GM21367 (cell line): ENCODE data around the gene MBD5.
"Not testable (repeated sequence)": the region's sequence is repeated elsewhere in the genome, so short reads cannot be mapped to it uniquely, and the experiment has no call there.

Source experiments
- ATAC-seq: cut with Tn5 transposase; IDR thresholded peaks from one replicate; pipeline ENCODE4 v1.9.1; 2021; ENCODE audit not compliant: unreplicated experiment

MBD5 gene

DNA sequence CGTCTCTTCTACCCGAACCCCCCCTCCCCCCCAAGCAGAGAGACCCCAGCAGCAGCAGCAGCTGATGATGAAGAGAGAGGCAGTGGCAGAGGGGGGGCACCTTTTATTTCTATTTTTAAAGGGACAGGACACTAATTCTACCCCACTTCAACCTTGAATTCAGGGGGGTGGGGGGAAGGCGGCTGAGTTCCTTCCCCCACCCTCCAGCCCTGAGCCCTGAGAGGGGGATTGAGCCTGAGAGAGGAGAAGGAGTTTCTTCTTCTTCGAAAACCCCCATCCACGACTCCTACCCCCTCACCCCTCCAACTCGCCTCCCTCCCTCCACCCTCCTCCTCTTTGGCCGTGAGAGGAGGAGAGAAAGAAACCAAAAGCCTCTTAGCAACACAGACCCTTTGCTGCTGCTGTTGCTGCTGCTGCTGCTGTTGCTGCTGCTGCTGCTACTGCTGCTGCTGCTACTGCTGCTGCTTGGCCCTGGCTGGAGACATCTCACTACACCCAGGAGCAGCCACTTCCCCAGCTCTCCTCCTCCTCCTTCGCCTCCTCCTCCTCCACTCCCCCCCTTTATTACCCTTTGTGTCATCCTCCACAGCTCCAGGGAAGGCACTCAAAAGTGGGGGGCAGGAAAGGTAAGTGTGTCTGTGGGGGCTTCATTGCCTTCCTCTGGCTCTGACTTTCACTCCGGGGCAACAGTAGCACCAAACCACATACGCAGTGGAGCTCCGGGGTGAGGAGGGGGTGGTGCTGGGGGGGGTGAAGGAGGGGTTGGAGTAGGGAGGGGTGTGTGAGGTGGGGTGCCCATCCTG is at the start of gene MBD5:
MBD5 (plus strand) TSS at position 33 of the 803 bp plus-strand sequence.
- peak; percentile 23 for ATAC-seq

DNA sequence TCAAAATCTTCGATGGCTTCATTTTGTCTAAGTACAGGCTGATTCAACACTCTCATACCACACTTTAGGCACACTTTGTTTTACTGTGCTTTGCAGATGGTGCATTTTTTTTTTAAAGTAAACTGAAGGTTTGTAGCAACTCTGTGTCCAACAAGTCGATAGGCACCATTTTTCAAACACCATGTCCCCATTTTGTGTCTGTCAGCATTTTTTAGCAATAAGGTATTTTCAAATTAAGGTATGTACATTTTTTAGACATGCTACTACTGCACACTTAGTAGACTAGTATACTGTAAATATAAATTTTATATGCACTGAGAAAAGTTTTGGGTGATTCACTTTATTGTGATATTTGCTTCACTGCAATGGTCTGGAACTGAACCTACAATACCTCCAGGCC is 44.8 kb upstream of the MBD5 start:
- no peak for ATAC-seq

DNA sequence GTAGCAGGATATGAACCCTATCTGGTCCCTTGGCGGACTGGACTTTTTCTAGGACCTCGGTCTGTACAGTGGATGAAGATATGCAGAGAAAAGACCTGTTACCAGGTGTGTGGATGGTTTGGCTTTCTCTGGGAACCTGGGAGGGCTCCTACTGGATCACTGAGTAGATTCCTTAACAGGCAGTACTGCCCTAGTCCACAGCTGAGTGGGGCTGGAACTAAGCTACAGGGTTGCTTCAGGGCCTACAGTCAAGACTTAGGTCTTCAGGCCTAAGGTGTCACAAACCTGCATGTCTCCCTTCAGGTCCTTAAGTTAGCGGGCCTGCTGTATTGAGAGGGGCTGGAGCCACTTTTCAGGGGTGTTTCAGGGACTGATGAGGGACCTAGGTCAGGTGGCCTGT is 43.2 kb upstream of the MBD5 start:
- no peak for ATAC-seq

DNA sequence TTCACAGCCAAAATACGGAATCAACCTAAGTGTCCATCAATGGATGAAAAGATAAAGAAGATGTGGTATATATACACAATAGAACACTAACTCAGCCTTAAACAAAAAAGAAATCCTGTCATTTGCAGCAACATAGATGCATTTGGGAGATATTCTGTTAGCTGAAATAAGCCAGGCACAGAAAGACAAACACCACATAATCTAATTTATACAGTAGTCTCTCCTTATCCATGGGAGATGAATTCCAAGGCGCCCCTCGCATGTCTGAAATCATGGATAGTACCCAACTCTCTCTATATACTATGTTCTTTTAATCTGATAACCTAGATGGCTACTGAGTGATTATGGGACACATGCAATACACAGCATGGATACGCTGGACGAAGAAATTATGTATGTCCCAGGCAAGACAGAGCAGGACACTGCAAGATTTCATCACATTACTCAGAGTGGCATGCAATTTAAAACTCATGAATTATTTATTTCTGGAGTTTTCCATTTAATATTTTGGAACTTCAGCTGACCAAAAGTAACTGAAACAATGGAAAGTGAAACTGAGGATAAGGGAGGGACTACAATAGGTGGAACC is 39.9 kb upstream of the MBD5 start:
- ATAC-seq, result no peak

DNA sequence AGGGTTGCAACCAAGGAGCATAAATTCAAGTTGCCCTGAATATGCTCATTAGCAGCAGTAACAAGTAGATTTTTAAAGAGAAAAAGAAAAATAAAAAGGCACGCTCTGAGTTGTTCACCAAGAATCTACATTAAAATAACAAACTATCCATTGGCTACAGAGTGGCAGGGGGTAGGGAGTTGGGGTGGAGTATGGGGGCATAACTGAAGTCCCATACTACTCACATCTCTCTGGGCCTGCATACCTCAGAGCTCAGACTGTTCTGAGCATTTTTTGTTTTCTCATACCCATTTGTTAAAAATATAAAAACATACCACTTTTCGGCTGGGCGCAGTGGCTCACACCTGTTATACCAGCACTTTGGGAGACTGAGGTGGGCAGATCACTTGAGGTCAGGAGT is 31.8 kb upstream of the MBD5 start:
- no peak for ATAC-seq

DNA sequence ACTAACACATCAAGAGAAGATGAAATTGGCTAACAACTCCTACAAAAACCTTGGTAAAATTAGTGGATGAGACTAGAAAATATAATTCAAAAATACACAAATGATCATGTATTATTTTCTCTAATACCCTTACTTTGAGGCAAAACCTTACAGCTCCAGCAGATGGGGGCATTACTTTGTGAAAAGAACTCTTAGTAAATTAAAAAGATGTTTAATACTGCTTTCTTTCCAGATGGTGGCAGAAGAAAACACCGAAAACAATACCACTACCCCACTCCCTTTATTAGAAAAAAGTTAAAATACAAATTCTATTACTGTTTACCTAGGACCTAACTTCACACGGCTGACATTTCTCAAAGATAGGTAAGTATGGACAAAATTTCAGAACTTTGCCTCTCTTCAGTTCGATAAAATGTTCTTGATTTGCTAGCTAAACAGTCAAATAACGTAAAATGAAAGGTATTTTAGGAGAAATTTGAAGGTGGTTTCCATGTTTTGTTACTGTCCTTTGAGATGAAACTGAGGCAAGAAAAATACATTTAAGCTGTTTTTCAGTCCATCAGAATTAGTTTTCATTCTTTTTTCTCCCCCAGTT is 31.0 kb upstream of the MBD5 start:
- ATAC-seq, result peak; percentile 77

DNA sequence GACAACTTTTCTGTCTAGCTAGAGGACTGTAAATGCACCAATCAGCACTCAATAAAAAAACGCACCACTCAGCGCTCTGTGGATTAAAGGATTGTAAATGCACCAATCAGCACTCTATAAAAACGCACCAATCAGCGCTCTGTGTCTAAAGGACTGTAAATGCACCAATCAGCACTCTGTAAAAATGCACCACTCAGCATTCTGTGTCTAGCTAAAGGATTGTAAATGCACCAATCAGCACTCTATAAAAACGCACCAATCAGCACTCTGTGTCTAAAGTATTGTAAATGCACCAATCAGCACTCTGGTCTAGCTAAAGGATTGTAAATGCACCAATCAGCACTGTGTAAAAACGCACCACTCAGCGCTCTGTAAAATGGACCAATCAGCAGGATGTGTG is 25.9 kb upstream of the MBD5 start:
- not testable (repeated sequence) for ATAC-seq

DNA sequence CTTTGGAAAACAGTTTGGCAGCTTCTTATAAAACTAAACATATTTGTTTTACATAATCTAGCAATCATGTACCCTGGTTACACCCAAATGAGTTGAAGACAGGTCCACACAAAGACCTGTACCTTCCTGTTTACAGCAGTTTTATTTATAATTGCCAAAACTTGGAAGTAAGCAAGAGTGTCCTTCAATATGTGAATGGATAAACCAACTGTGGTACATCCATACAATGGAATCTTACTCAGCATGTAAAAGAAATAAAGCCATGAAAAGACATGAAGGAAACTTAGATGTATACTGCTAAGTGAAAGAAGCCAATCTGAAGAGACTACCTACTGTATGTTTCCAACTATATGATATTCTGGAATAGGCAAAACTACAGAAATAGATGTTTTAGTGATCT is 24.1 kb upstream of the MBD5 start:
- no peak for ATAC-seq

DNA sequence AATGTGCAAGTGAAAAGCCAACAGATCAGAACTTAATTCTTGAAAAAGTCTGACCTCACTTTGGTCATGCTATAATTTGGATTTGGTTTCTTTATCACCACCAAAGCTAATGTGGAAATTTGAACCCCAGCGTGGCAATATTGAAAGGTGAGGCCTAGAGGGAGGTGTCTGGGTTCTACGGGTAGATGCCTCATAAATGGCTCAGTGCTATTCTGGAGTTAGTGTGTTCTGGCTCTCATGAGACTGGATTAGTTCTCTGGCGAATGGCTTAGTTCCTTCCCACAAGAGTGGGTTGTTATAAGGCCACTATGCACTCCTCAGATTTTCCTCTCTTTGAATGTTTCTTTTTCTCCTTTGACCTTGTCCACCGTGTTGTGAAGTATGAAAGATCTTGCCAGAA is 22.7 kb upstream of the MBD5 start:
- ATAC-seq, result no peak

DNA sequence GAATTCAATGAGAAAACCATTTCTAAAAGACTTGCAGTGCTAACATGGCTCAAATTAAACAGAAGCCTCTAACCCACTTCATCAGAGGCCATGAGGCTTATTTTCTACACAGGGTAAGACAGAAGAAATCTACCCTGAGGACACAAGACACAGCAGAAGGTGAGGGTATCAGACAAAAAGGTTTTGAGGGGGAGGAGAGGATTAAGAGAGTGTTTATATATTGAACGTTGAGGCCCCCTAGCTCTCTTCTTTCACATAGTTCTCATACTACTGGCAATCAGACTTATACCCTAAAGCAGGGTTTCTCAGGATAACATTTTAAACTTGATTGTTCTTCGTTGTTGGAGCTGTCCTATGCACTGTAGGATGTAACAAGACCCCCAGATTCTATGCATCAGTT is 21.8 kb upstream of the MBD5 start:
- no peak for ATAC-seq

DNA sequence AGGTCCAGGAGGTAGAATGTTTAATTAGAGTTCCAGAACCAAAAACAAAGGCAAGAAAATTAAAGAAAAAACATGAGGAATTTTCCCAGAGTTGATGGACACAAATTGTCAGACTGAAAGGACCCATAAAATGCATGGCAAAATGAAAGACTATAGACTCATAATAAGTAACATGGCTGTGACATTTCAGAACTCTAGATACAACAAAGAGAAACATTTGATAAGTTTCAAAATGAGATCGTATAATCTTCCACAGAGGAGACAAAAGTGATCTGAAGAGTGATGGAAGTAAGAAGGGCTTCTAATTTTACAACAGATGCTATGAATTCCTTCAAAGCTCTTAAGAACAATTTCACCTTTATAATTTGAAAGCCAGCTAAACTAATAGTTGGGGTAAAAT is 20.8 kb upstream of the MBD5 start:
- ATAC-seq, result no peak

DNA sequence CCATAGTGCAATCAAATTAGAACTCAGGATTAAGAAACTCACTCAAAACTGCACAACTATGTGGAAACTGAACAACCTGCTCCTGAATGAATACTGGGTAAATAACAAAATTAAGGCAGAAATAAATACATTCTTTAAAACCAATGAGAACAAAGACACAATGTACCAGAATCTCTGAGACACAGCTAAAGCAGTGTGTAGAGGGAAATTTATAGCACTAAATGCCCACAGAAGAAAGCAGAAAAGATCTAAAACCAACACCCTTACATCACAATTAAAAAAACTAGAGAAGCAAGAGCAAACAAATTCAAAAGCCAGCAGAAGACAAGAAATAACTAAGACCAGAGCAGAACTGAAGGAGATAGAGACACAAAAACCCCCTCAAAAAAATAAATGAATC is 18.5 kb upstream of the MBD5 start:
- ATAC-seq, result not testable (repeated sequence)

DNA sequence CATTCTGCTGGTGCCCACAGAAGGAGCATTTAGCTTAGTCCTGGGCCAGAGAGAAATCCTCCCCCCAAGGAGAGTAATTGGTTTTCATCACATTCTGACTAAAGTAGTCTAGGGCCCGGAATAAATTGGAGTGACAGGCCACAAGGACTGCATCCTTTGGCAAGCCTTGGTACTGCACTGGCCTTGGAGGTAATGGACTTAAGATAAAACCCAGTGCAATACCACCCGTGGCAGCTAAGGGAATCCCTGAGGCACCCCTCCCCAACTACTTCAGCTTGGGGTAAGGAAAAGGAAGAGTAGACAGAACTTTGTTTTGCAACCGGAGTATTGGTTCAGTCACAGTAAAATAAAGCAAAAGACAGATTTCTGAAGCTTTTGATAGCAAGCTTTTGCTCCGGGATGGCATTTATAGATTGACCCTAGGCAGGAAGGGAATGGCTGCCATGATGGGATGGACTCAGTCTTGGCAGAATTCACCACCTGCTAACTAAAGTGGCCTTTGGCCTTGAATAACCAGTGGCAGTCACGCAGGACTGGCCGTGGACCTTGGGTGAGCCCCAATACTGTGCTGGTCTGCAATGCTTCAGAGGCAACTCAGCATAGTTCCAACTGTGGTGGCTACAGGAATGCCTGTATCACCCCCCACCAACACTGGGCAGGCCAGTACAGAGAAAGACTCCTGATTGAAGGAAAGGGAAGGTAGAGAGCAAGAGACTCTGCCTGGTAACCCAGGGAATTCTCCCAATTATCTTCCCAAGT is 14.5 kb upstream of the MBD5 start:
- no peak for ATAC-seq

DNA sequence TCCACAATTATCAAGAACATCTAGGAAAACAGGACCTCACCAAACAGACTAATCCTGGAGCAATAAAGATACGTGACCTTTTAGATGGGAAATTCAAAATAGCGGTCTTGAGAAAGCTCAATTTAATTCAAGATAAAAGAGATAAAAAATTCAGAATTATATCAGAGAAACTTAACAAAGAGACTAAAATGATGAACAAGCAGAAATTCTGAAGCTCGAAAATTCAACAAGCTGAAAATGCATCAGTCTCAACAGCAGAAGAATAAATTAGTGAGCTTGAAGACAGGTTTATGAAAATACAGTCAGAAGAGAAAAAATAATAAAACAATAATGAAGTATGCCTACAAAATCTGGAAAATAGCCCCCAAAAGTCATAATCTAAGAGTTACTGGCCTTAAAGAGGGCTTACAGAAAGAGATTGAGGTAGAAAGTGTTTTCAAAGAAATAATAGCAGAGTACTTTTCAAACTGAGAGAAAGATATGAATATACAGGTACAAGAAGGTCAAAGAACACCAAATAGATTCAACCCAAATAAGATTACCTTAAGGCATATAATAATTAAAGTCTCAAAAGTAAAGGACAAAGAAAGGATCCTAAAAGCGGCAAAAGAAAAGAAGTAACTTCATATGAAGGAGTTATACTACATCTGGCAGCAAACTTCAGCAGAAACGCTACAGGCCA is 13.5 kb upstream of the MBD5 start:
- ATAC-seq, result no peak

DNA sequence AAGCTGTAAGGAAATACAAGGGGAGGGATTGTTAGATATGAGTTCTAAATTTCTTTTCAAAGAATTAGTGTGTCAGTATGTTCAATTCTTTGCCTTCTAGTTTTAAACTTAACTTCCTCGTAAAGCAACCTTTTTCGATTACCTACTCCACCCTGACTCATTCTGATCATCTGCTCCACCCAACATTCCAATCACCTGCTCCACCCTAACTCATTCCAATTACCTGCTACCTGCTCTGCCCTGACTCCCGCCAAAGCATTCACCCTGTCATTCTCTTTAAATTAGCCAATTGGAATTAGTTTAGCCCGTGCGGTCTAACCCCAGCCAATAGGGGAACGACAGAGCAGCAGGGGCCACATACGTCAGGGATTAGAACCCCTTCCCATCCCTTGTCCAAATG is 12.5 kb upstream of the MBD5 start:
- ATAC-seq, result not testable (repeated sequence)

DNA sequence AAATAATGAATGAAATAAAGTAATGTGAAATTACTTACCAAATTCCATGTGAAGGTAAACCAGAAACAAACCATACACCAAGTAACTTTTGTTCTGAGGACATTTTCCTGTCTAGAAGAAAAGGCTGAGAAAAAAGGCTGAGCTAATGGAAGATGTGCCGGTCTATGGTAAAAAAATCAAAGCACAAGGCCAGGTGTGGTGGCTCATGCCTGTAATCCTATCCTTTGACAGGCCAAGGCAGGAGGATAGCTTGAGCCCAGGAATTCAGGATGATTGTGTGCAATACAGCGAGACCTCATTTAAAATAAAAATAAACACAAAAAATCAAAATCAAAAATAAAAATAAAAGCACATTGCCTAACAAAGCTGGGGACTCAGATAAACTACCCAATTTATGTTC is 7.0 kb upstream of the MBD5 start:
- no peak for ATAC-seq

DNA sequence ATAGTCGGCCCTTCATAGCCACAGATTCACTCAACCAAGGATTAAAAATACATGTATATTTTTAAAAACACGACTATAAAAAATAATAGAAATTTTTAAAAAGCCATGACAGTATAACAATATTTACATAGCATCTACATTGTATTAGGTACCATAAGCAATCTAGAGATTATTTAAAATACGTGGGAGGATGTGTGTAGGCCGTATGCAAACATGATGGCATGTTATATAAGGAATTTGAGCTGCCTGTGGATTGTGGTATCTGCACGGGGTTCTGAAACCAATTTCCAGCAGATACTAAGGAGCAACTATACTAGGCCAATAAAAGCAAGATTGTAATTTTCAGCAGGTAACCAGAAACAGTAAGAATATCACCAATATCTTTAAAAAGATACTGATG is 6.3 kb upstream of the MBD5 start:
- ATAC-seq, result no peak

DNA sequence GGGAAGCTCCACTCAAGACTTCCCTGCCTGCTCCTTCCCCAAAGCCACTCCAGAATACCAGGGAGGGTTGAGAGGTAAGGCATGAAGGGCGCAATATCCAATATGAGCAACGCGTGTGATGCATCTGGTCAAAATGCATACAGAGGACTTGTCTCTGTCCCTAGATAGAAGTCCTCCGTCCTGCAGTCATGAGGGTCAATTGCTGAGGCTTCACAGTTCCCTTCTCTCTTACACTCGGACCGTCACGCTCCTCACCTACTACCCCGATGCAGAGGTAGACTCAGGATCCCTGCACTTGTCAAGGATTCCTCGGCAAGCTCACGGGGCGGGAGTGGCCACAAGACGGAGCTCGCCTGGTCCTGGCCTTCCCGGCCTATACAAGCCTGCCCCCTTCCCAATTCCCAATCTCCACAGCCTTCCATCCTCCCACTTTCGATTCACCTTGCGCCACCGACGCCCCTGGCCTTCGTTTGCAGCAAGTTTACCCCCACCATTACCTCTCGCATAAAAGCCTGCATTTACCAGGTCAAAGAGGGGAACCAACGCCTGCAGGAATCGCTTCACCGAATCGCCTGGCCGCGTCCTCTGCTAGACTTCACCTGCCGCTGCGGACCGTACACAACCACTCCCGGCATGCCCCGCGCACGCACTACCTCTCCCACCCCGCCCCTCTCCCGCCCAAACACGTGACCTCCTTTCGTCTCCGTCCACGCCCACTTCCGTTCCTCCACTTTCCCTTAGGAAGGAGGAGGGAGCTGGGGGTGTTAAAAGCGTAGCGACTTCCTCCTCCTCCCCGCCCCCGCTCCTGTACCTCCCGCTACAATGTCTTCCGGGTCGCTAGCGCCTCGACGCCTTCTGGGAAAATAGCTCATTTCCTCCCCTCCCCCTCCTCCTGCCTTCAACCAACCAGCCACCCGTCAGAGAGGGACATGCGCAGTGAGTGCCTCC is 506 bp upstream of the MBD5 start, which contains the start of gene ORC4:
ORC4 (minus strand) TSS at position 627 of the 948 bp plus-strand sequence. CDS start 44,779 bp downstream, outside the sequence.
- peak; percentile 71 for ATAC-seq

DNA sequence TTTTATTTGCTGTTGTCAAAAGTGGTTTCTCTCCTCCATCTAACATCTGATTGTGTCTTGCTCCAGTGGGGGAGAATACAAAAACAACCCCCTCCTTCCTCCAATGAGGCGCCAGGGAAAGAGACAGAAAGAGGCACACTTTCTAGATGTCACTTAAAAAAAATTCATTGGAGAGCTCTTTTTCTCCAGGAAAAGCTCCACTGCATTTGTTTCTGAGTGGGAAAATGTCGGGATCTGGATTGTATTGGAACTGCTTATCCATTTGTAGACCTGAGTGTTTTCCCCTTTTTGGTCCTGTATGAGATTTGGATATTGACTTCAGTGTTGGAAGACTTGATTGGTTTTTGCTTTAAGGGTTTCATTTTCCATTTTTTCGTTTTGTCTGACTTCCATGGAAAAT is 995 bp downstream of the MBD5 start:
- ATAC-seq, result no peak

DNA sequence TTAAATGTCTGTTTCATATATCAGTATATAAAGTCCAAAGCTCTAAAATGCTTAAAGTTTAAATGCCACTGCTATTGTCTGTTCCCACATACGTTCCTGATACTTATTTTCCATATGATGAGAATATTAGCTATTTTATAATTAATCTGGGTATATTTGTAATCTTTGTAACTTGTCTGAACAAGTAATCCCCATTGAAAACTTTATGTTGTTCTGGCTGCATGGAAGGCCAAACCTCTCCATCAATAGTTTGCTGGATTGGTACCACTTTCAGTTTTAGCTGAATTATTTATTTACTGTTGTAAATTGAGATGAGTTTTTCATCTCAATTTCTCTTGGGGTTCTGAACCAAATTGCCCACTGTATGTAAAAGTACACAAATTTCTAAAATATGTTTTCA is 1.5 kb downstream of the MBD5 start:
- no peak for ATAC-seq
